GM19240 (cell line): ENCODE measurements around the gene ABHD8.

Experiments used
- DNase-seq: peaks from one replicate; pipeline ENCODE4 v3.0.0; 2011; ENCODE audit warnings: low spot score; ENCODE audit not compliant: insufficient read length

Gene ABHD8

GRCh38 chr19:17242431-17243208 lies 60.6 kb downstream of the ABHD8 start:
- DNase-seq, result no peak
